Measurements from ENCODE around the gene ANO6. TPM values are rescaled to one million over a fixed set of nuclear protein-coding genes. Genes with fewer than 3 reads are reported as not detected.

Gene ANO6
- total and polyA plus RNA-seq, 2 donors (not counting 1 experiment from before 2014, with no cell fraction given), result 6.6 to 19.5 TPM

DNA sequence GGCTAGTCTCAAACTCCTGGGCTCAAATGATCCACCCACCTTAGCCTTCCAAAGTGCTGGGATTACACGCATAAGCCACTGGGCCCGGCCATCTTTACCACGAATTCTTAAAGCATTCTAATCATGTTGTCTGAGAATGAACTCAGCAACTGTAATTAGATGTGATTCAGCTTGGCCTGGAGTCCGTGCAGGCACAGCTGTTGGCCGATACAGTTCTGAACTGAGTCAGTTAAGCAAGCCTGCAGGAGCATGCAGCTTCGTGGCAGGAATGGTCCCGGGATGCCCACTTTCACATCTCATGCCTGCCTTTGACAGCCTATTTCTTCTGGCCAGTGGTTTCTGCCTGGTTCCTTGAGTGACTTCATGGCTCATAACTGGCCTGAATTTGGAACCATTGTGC is 194.1 kb downstream of the ANO6 start:
- POLR2A ChIA-PET, result no interaction called here
- Histone ChIP-seq H3K4me1 (ENCODE audit: control insufficient read depth in 2 of 2, insufficient read depth in 2 of 2, low read length in 2 of 2) (no peaks in the 10 kb centered on the region), H4K20me1 (ENCODE audit: control insufficient read depth, insufficient read depth, low read length, poor library complexity, severe bottlenecking) (no peaks in the 10 kb centered on the region), H3K9ac (ENCODE audit: low read length) (no peak overlapping the region), H3K9me3 (ENCODE audit: control extremely low read depth in 1 of 3, control insufficient read depth in 2 of 3, insufficient read depth in 1 of 3, low read length in 2 of 3) (no peaks in the 10 kb centered on the region), H3K79me2 (ENCODE audit: control insufficient read depth, insufficient read depth, low read length) (no peaks in the 10 kb centered on the region), H3K4me3 (ENCODE audit: control extremely low read depth in 1 of 5, extremely low read depth in 1 of 5, insufficient read depth in 1 of 5, low read depth in 2 of 5, low read length in 4 of 5) (no peak overlapping the region), H3K27me3 (replicated peaks in 1 of 4; ENCODE audit: control extremely low read depth in 1 of 4, control insufficient read depth in 3 of 4, insufficient read depth in 4 of 4, low read length in 3 of 4) (no peaks in the 10 kb centered on the region), H3K36me3 (replicated peaks in 1 of 2; ENCODE audit: control extremely low read depth in 1 of 2, control insufficient read depth in 1 of 2, extremely low read depth in 1 of 2, insufficient read depth in 2 of 2, low read length in 1 of 2) (peaks cover 0 to 37% of the 10 kb centered on the region in 2 experiments), H3K27ac (ENCODE audit: low read length in 2 of 2) (no peak overlapping the region), H2AFZ (ENCODE audit: insufficient read depth, low read depth, low read length, poor library complexity, severe bottlenecking) (no peak overlapping the region), H3K4me2 (replicated peaks; ENCODE audit: low read depth, low read length, poor library complexity, severe bottlenecking) (no peak overlapping the region)
- Mint-ChIP-seq H3K9me3 (ENCODE audit: insufficient read depth) (no peaks in the 10 kb centered on the region), H3K4me1 (no peaks in the 10 kb centered on the region), H3K4me3 (no peak overlapping the region), H3K27me3 (no peaks in the 10 kb centered on the region), H3K27ac (no peak overlapping the region)
- DNase-seq, result no peak
- CTCF ChIA-PET, result no interaction called here
- 98% methylated on average over 7 of the region's 7 CpGs for WGBS (ENCODE audit: insufficient coverage)
- intact Hi-C loops (cut with micrococcal nuclease), result no loop called here
- ATAC-seq (ENCODE audit: low read depth), result no peak
- TF ChIP-seq, protein P1, sequence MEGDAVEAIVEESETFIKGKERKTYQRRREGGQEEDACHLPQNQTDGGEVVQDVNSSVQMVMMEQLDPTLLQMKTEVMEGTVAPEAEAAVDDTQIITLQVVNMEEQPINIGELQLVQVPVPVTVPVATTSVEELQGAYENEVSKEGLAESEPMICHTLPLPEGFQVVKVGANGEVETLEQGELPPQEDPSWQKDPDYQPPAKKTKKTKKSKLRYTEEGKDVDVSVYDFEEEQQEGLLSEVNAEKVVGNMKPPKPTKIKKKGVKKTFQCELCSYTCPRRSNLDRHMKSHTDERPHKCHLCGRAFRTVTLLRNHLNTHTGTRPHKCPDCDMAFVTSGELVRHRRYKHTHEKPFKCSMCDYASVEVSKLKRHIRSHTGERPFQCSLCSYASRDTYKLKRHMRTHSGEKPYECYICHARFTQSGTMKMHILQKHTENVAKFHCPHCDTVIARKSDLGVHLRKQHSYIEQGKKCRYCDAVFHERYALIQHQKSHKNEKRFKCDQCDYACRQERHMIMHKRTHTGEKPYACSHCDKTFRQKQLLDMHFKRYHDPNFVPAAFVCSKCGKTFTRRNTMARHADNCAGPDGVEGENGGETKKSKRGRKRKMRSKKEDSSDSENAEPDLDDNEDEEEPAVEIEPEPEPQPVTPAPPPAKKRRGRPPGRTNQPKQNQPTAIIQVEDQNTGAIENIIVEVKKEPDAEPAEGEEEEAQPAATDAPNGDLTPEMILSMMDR (IDR thresholded peaks at IDR 0.05), result no peak
- no peak for TF ChIP-seq EZH2 (IDR thresholded peaks at IDR 0.05; ENCODE audit: borderline replicate concordance, insufficient read depth, low read depth, low read length, poor library complexity, severe bottlenecking)

- Histone ChIP-seq H3K4me3 (ENCODE audit: control extremely low read depth in 1 of 5, extremely low read depth in 1 of 5, insufficient read depth in 1 of 5, low read depth in 2 of 5, low read length in 4 of 5) (no peak overlapping the region), H2AFZ (ENCODE audit: insufficient read depth, low read depth, low read length, poor library complexity, severe bottlenecking) (no peak overlapping the region), H4K20me1 (ENCODE audit: control insufficient read depth, insufficient read depth, low read length, poor library complexity, severe bottlenecking) (no peaks in the 10 kb centered on the region), H3K27me3 (replicated peaks in 1 of 4; ENCODE audit: control extremely low read depth in 1 of 4, control insufficient read depth in 3 of 4, insufficient read depth in 4 of 4, low read length in 3 of 4) (no peaks in the 10 kb centered on the region), H3K79me2 (ENCODE audit: control insufficient read depth, insufficient read depth, low read length) (no peaks in the 10 kb centered on the region), H3K9me3 (ENCODE audit: control extremely low read depth in 1 of 3, control insufficient read depth in 2 of 3, insufficient read depth in 1 of 3, low read length in 2 of 3) (no peaks in the 10 kb centered on the region), H3K36me3 (replicated peaks in 1 of 2; ENCODE audit: control extremely low read depth in 1 of 2, control insufficient read depth in 1 of 2, extremely low read depth in 1 of 2, insufficient read depth in 2 of 2, low read length in 1 of 2) (peaks cover 0 to 38% of the 10 kb centered on the region in 2 experiments), H3K4me2 (replicated peaks; ENCODE audit: low read depth, low read length, poor library complexity, severe bottlenecking) (no peak overlapping the region), H3K27ac (ENCODE audit: low read length in 2 of 2) (no peak overlapping the region), H3K9ac (ENCODE audit: low read length) (no peak overlapping the region), H3K4me1 (ENCODE audit: control insufficient read depth in 2 of 2, insufficient read depth in 2 of 2, low read length in 2 of 2) (no peaks in the 10 kb centered on the region)
- Mint-ChIP-seq H3K27ac (no peak overlapping the region), H3K4me1 (peaks cover 7% of the 10 kb centered on the region), H3K27me3 (no peaks in the 10 kb centered on the region), H3K4me3 (no peak overlapping the region), H3K9me3 (ENCODE audit: insufficient read depth) (no peaks in the 10 kb centered on the region)
- DNase-seq (no peak), ATAC-seq (ENCODE audit: low read depth) (no peak)
- TF ChIP-seq EZH2 (IDR thresholded peaks at IDR 0.05; ENCODE audit: borderline replicate concordance, insufficient read depth, low read depth, low read length, poor library complexity, severe bottlenecking), result no peak
- TF ChIP-seq, protein P1 (IDR thresholded peaks at IDR 0.05), result no peak
- ChIA-PET CTCF (no interaction called here), POLR2A (interaction anchor here (0.6 kb wide), 1 partner anchor 240 kb away, joined by 3 read pairs; no protein-coding TSS in a partner anchor)
- WGBS (ENCODE audit: insufficient coverage), result 98% methylated on average over 7 of the region's 7 CpGs
- intact Hi-C loops (cut with micrococcal nuclease), result no loop called here
Observed at GRCh38 chr12:45411626-45412025, 195.7 kb downstream of the ANO6 start.

Data from B cell (primary cell).